ENCODE results near the gene CDKAL1. TPM values are rescaled to one million over a fixed set of nuclear protein-coding genes. Genes with fewer than 3 reads are reported as not detected.

Gene CDKAL1
- total and polyA plus RNA-seq, 2 donors (not counting 3 experiments of a cell fraction or from before 2014, with no cell fraction given): 6.1 to 20.5 TPM

- dilution Hi-C loops (cut with MboI; ENCODE audit: extremely low pct_ligation_motif_present, low sequenced_read_pairs): no loop called here
- ChIA-PET POLR2A (no interaction called here), CTCF (no interaction called here)
- Histone ChIP-seq H3K36me3 (ENCODE audit: control insufficient read depth in 2 of 2, extremely low read depth in 1 of 2, insufficient read depth in 2 of 2, low read length in 2 of 2) (no peaks in the 10 kb centered on the region), H4K20me1 (replicated peaks; ENCODE audit: control insufficient read depth, extremely low read depth, insufficient read depth, low read length) (no peaks in the 10 kb centered on the region), H3K27me3 (ENCODE audit: control insufficient read depth in 2 of 2, insufficient read depth in 2 of 2, low read length in 2 of 2) (no peaks in the 10 kb centered on the region), H3K4me1 (ENCODE audit: control insufficient read depth, extremely low read depth, insufficient read depth, low read length) (no peaks in the 10 kb centered on the region), H3K9me3 (replicated peaks; ENCODE audit: control insufficient read depth, insufficient read depth, low read length) (no peaks in the 10 kb centered on the region), H3K4me3 (replicated peaks in 1 of 3; ENCODE audit: insufficient read depth in 1 of 3, low read depth in 1 of 3, low read length in 3 of 3) (no peak overlapping the region), H3K9me1 (replicated peaks; ENCODE audit: control insufficient read depth, extremely low read depth, insufficient read depth, low read length) (no peaks in the 10 kb centered on the region), H3K4me2 (ENCODE audit: insufficient read depth, low read length) (no peak overlapping the region), H3K27ac (ENCODE audit: insufficient read depth, low read depth, low read length) (no peak overlapping the region), H3K9ac (replicated peaks; ENCODE audit: extremely low read depth, insufficient read depth, low read length) (no peak overlapping the region), H2AFZ (ENCODE audit: low read depth, low read length) (no peak overlapping the region), H3K79me2 (ENCODE audit: control insufficient read depth, insufficient read depth, low read length) (no peaks in the 10 kb centered on the region)
- no peak for TF ChIP-seq EZH2 (IDR thresholded peaks at IDR 0.05; ENCODE audit: borderline replicate concordance, low read depth, low read length, severe bottlenecking)
- no peak for TF ChIP-seq POLR2A (IDR thresholded peaks at IDR 0.05; ENCODE audit: low read depth, low read length)
- TF ChIP-seq, protein P1, sequence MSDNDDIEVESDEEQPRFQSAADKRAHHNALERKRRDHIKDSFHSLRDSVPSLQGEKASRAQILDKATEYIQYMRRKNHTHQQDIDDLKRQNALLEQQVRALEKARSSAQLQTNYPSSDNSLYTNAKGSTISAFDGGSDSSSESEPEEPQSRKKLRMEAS (IDR thresholded peaks at IDR 0.05; ENCODE audit: insufficient read depth, insufficient read length): no peak
- TF ChIP-seq FOS (IDR thresholded peaks at IDR 0.05; ENCODE audit: borderline replicate concordance, insufficient read depth, low read length): no peak
- no peak for TF ChIP-seq POLR2AphosphoS5 (IDR thresholded peaks at IDR 0.05; ENCODE audit: insufficient read depth, low read depth, low read length)
- TF ChIP-seq GATA2 (IDR thresholded peaks at IDR 0.05; ENCODE audit: insufficient read depth, insufficient read length, low read depth, low read length): no peak
- TF ChIP-seq JUN (IDR thresholded peaks at IDR 0.05; ENCODE audit: borderline replicate concordance, insufficient read depth, insufficient read length, low read depth): no peak
- TF ChIP-seq CTCF (IDR thresholded peaks at IDR 0.05; ENCODE audit: extremely low read depth in 1 of 2, insufficient read depth in 1 of 2, low read depth in 1 of 2, low read length in 2 of 2): no peak
- DNase-seq (ENCODE audit: low read depth, low spot score): no peak
- intact Hi-C loops (cut with micrococcal nuclease): no loop called here
- FAIRE-seq: no peak
- BruUV-seq (replicated peaks): no TSS peak
Measured at GRCh38 chr6:21159465-21159864, 625.2 kb downstream of the CDKAL1 start.
